Cardiac muscle cell (in vitro differentiated cells and primary cell): Measurements from ENCODE around the gene NT5E. TPM values are rescaled to one million over a fixed set of nuclear protein-coding genes. Genes with fewer than 3 reads are reported as not detected.

Source experiments
- DNase-seq, 2 donors: peaks; one replicate each; pipeline versions ENCODE4 v3.0.0 to v3.0.0-alpha.2; 2010 to 2017; ENCODE audit warnings: low read depth in 1 of 2, low spot score in 1 of 2
- H3K27ac ChIP-seq: fragments of 200-600 bp; sonication (generic); 2 replicates; pipeline ENCODE4 v1.5.1; 2016
- H3K27me3 ChIP-seq: fragments of 200-600 bp; sonication (generic); 2 replicates; pipeline ENCODE4 v1.6.0; 2016; ENCODE audit warnings: control low read depth
- H3K36me3 ChIP-seq: fragments of 200-600 bp; sonication (generic); 2 replicates; pipeline ENCODE4 v1.5.1; 2016; ENCODE audit warnings: control low read depth
- H3K4me1 ChIP-seq: fragments of 200-600 bp; sonication (generic); 2 replicates; pipeline ENCODE4 v1.8.1; 2017; ENCODE audit warnings: low read depth, mild to moderate bottlenecking, mixed run types
- H3K4me3 ChIP-seq: fragments of 200-600 bp; sonication (generic); 2 replicates; pipeline ENCODE4 v1.5.1; 2016; ENCODE audit warnings: mild to moderate bottlenecking
- H3K9me3 ChIP-seq: fragments of 200-600 bp; sonication (generic); 2 replicates; pipeline ENCODE4 v1.5.1; 2017; ENCODE audit warnings: low read depth, mild to moderate bottlenecking, control low read depth
- CTCF ChIP-seq: IDR thresholded peaks from 2 replicates; pipeline ENCODE4 v1.5.1; 2012; ENCODE audit warnings: low read depth, mild to moderate bottlenecking, low read length
- polyA plus RNA-seq: library from polyadenylated mRNA; unstranded; fragments of >200 nt; fragmentation: Nextera tagmentation; extraction: Ambion mirVana; gene quantifications from 2 replicates; pipeline ENCODE4 v1.2.1, GENCODE V29; 2016
- total RNA-seq: library from RNA; depleted of rRNA; stranded (reverse); fragments of >200 nt; gene quantifications from 2 replicates; pipeline ENCODE4 v1.2.3, GENCODE V29; 2016

The NT5E gene
- total and polyA plus RNA-seq, 2 experiments from 2014 or later = 0.70 to 0.80 TPM

GRCh38 chr6:85494547-85495536 lies 45.0 kb downstream of the NT5E start:
- TF ChIP-seq CTCF = no peak
- Histone ChIP-seq H3K27me3 (no peaks in the 10 kb centered on the region), H3K9me3 (no peaks in the 10 kb centered on the region), H3K4me1 (no peaks in the 10 kb centered on the region), H3K4me3 (no peak overlapping the region), H3K36me3 (no peaks in the 10 kb centered on the region), H3K27ac (no peak overlapping the region)
- DNase-seq = no peak

GRCh38 chr6:85496009-85496579 lies 46.2 kb downstream of the NT5E start:
- H3K27me3 ChIP-seq = no peaks in the 10 kb centered on the region
- H3K4me3 ChIP-seq = no peak overlapping the region
- no peak for DNase-seq
- TF ChIP-seq CTCF = no peak
- H3K9me3 ChIP-seq = no peaks in the 10 kb centered on the region
- no peaks in the 10 kb centered on the region for H3K36me3 ChIP-seq
- no peaks in the 10 kb centered on the region for H3K4me1 ChIP-seq
- H3K27ac ChIP-seq = no peak overlapping the region

- Histone ChIP-seq H3K36me3 (no peaks in the 10 kb centered on the region), H3K9me3 (no peaks in the 10 kb centered on the region), H3K4me1 (no peaks in the 10 kb centered on the region), H3K27me3 (no peaks in the 10 kb centered on the region), H3K27ac (no peak overlapping the region), H3K4me3 (no peak overlapping the region)
- DNase-seq = no peak
- no peak for TF ChIP-seq CTCF
These were observed 47.0 kb downstream of the NT5E start for GRCh38 chr6:85496856-85497255.

GRCh38 chr6:85498596-85499258 lies 48.8 kb downstream of the NT5E start:
- no peaks in the 10 kb centered on the region for H3K36me3 ChIP-seq
- H3K27ac ChIP-seq = no peak overlapping the region
- no peaks in the 10 kb centered on the region for H3K9me3 ChIP-seq
- DNase-seq = peak in 1 of 2 donors; percentile 46
- H3K27me3 ChIP-seq = no peaks in the 10 kb centered on the region
- no peak for TF ChIP-seq CTCF
- no peaks in the 10 kb centered on the region for H3K4me1 ChIP-seq
- H3K4me3 ChIP-seq = no peak overlapping the region

GRCh38 chr6:85506441-85507093 lies 56.7 kb downstream of the NT5E start:
- H3K4me3 ChIP-seq = no peak overlapping the region

More at GRCh38 chr6:85506441-85507093, 56.7 kb downstream of the NT5E start:
- H3K4me1 ChIP-seq = no peaks in the 10 kb centered on the region
- peaks cover 28% of the 10 kb centered on the region for H3K36me3 ChIP-seq
- H3K27ac ChIP-seq = no peak overlapping the region
- H3K27me3 ChIP-seq = no peaks in the 10 kb centered on the region
- no peaks in the 10 kb centered on the region for H3K9me3 ChIP-seq
- no peak for DNase-seq
- no peak for TF ChIP-seq CTCF
